Sigmoid colon (tissue), 4 donors: ENCODE measurements around the gene AKAP12.

Experiments
- POLR2A ChIP-seq, 2 donors: fragments of 450-650 bp; IDR thresholded peaks; one replicate each; pipeline ENCODE4 v1.6.1; 2016; ENCODE audit warnings: antibody characterized with exemption in 2 of 2, mild to moderate bottlenecking in 2 of 2, moderate library complexity in 2 of 2
- POLR2AphosphoS5 ChIP-seq, 4 donors: sonication (generic); formaldehyde crosslinking; IDR thresholded peaks; one replicate each; pipeline ENCODE4 v1.6.1; 2017; ENCODE audit warnings: antibody characterized with exemption in 4 of 4
- TF ChIP-seq, protein P1 (sequence below), 4 experiments: fragments of 450-650 bp in 3 of 4; fragments of 200-600 bp in 1 of 4; IDR thresholded peaks; one replicate each; pipeline ENCODE4 v1.5.1; 2016 to 2019; ENCODE audit warnings: antibody characterized with exemption in 4 of 4, mild to moderate bottlenecking in 3 of 4, moderate library complexity in 2 of 4

DNA sequence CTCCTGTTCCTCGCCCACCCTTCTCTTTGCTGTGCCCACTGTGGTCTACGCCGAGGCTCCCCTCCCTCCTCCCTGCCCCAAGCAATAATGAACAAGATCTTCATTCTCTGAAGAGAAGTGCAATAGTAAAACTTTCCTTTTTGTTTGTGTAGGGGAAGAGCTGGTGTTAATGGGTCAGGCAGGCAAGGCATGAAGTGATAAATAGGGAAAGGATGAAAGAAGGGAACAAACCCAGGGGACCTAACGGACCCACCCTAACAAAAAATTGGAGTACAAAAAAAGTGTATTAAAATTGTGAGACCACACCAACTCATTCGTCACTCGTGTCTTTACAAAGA lies 84.7 kb downstream of the AKAP12 start:
- TF ChIP-seq, protein P1, sequence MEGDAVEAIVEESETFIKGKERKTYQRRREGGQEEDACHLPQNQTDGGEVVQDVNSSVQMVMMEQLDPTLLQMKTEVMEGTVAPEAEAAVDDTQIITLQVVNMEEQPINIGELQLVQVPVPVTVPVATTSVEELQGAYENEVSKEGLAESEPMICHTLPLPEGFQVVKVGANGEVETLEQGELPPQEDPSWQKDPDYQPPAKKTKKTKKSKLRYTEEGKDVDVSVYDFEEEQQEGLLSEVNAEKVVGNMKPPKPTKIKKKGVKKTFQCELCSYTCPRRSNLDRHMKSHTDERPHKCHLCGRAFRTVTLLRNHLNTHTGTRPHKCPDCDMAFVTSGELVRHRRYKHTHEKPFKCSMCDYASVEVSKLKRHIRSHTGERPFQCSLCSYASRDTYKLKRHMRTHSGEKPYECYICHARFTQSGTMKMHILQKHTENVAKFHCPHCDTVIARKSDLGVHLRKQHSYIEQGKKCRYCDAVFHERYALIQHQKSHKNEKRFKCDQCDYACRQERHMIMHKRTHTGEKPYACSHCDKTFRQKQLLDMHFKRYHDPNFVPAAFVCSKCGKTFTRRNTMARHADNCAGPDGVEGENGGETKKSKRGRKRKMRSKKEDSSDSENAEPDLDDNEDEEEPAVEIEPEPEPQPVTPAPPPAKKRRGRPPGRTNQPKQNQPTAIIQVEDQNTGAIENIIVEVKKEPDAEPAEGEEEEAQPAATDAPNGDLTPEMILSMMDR (IDR thresholded peaks at IDR 0.05): peak in 2 of 4 experiments; percentile 13
- no peak for TF ChIP-seq POLR2A (IDR thresholded peaks at IDR 0.05)
- no peak for TF ChIP-seq POLR2AphosphoS5 (IDR thresholded peaks at IDR 0.05)
